Astrocyte (in vitro differentiated cells and primary cell): ENCODE data around the gene CLIC1. TPM values are rescaled to one million over a fixed set of nuclear protein-coding genes. Genes with fewer than 3 reads are reported as not detected.

ENCODE experiments used
- DNase-seq: peaks from one replicate; pipeline ENCODE4 v3.0.0-alpha.2; 2010; ENCODE audit warnings: low read depth
- FAIRE-seq: peaks from 2 replicates; lab custom pipeline; 2011; peaks lifted over from hg19 to GRCh38; lab: Jason Lieb, UNC
- H2AFZ ChIP-seq: 2 replicates; pipeline ENCODE4 v1.6.0; 2012; ENCODE audit warnings: low read depth, low read length, inconsistent platforms
- H3K27ac ChIP-seq: 2 replicates; pipeline ENCODE4 v1.5.1; 2011; ENCODE audit warnings: low read depth, low read length, inconsistent platforms
- H3K27me3 ChIP-seq: 2 replicates; pipeline ENCODE4 v1.6.0; 2011; ENCODE audit warnings: low read length, inconsistent platforms; ENCODE audit not compliant: insufficient read depth
- H3K36me3 ChIP-seq: 2 replicates; pipeline ENCODE4 v1.5.1; 2011; ENCODE audit warnings: low read length, inconsistent platforms; ENCODE audit not compliant: insufficient read depth
- H3K4me1 ChIP-seq: 2 replicates; pipeline ENCODE4 v1.5.1; 2011; ENCODE audit warnings: low read length, inconsistent platforms; ENCODE audit not compliant: insufficient read depth
- H3K4me2 ChIP-seq: 2 replicates; pipeline ENCODE4 v1.6.0; 2012; ENCODE audit warnings: low read length, inconsistent platforms
- H3K4me3 ChIP-seq: 2 replicates; pipeline ENCODE4 v1.5.1; 2011; ENCODE audit warnings: low read depth, mild to moderate bottlenecking, low read length, inconsistent platforms; ENCODE audit not compliant: insufficient read depth
- H3K79me2 ChIP-seq: 2 replicates; pipeline ENCODE4 v1.6.0; 2012; ENCODE audit warnings: mild to moderate bottlenecking, low read length, inconsistent platforms; ENCODE audit not compliant: insufficient read depth
- H3K9ac ChIP-seq: 2 replicates; pipeline ENCODE4 v1.6.0; 2012; ENCODE audit warnings: mild to moderate bottlenecking, low read length, inconsistent platforms
- H3K9me3 ChIP-seq: 2 replicates; pipeline ENCODE4 v1.5.1; 2012; ENCODE audit warnings: low read depth, mild to moderate bottlenecking, low read length, inconsistent platforms; ENCODE audit not compliant: insufficient read depth
- H4K20me1 ChIP-seq: 2 replicates; pipeline ENCODE4 v1.6.0; 2012; ENCODE audit warnings: low read length, inconsistent platforms; ENCODE audit not compliant: insufficient read depth
- H3K27ac Mint-ChIP-seq: one replicate; pipeline ENCODE4 v1.8.0; 2021; ENCODE audit warnings: mild to moderate bottlenecking, mixed read lengths; ENCODE audit not compliant: unreplicated experiment
- H3K27me3 Mint-ChIP-seq: one replicate; pipeline ENCODE4 v1.8.0; 2021; ENCODE audit warnings: low read depth, mixed read lengths; ENCODE audit not compliant: unreplicated experiment
- H3K36me3 Mint-ChIP-seq: one replicate; pipeline ENCODE4 v1.8.0; 2021; ENCODE audit warnings: low read depth, mixed read lengths; ENCODE audit not compliant: unreplicated experiment
- H3K4me1 Mint-ChIP-seq: one replicate; pipeline ENCODE4 v1.8.0; 2021; ENCODE audit warnings: low read depth, mixed read lengths; ENCODE audit not compliant: unreplicated experiment
- H3K4me3 Mint-ChIP-seq: one replicate; pipeline ENCODE4 v1.8.0; 2021; ENCODE audit warnings: mild to moderate bottlenecking, moderate library complexity, mixed read lengths; ENCODE audit not compliant: unreplicated experiment
- H3K9me3 Mint-ChIP-seq: one replicate; pipeline ENCODE4 v1.8.0; 2021; ENCODE audit warnings: mild to moderate bottlenecking, mixed read lengths; ENCODE audit not compliant: unreplicated experiment
- EZH2 ChIP-seq: IDR thresholded peaks from 2 replicates; pipeline ENCODE4 v1.6.1; 2012; ENCODE audit warnings: mild to moderate bottlenecking, low read length, inconsistent platforms; ENCODE audit not compliant: insufficient read depth
- total RNA-seq: library from RNA; stranded (reverse); gene quantifications from 2 replicates; pipeline ENCODE4 v1.2.1, GENCODE V29; 2021
- TF ChIP-seq, protein P1 (sequence below): IDR thresholded peaks from 2 replicates; pipeline ENCODE4 v1.5.1; 2011; ENCODE audit warnings: low read depth, mild to moderate bottlenecking, inconsistent platforms, low read length, moderate library complexity; ENCODE audit not compliant: insufficient read depth

CLIC1 gene
- total RNA-seq, 1 donor from 2014 or later: 518 TPM

DNA sequence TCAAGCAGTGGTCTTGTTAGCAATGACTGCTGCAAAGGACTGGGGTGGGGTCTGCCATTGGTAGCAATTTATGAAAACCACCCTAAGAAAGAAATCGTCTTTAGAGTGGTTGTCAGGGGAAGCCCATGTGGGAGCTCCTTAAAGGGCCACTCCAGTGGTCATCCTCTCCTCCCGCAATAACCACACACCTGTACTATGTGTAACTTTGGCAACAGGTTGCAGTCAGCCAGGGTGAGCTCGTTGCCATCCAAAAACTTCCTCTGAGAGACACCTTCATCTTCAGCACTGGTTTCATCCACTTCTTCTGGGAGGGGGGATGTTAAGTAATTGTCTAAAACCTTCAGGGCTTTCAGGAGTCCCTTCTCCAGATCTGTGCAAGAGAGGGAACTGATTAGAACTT is 4.3 kb downstream of the CLIC1 start:
- Mint-ChIP-seq H3K4me3 (peak overlapping the region; percentile 72), H3K9me3 (no peaks in the 10 kb centered on the region), H3K27me3 (no peaks in the 10 kb centered on the region), H3K36me3 (peaks cover 17% of the 10 kb centered on the region), H3K4me1 (peaks cover 28% of the 10 kb centered on the region), H3K27ac (peak overlapping the region; percentile 26)
- H2AFZ ChIP-seq: no peak overlapping the region
- no peak overlapping the region for H3K4me3 ChIP-seq
- H3K9me3 ChIP-seq: no peaks in the 10 kb centered on the region
- DNase-seq (no peak), FAIRE-seq (no peak)
- no peak overlapping the region for H3K4me2 ChIP-seq
- peaks cover 57% of the 10 kb centered on the region for H3K79me2 ChIP-seq
- H3K9ac ChIP-seq: no peak overlapping the region
- H3K27ac ChIP-seq: no peak overlapping the region
- TF ChIP-seq, protein P1, sequence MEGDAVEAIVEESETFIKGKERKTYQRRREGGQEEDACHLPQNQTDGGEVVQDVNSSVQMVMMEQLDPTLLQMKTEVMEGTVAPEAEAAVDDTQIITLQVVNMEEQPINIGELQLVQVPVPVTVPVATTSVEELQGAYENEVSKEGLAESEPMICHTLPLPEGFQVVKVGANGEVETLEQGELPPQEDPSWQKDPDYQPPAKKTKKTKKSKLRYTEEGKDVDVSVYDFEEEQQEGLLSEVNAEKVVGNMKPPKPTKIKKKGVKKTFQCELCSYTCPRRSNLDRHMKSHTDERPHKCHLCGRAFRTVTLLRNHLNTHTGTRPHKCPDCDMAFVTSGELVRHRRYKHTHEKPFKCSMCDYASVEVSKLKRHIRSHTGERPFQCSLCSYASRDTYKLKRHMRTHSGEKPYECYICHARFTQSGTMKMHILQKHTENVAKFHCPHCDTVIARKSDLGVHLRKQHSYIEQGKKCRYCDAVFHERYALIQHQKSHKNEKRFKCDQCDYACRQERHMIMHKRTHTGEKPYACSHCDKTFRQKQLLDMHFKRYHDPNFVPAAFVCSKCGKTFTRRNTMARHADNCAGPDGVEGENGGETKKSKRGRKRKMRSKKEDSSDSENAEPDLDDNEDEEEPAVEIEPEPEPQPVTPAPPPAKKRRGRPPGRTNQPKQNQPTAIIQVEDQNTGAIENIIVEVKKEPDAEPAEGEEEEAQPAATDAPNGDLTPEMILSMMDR: no peak
- TF ChIP-seq EZH2: no peak
- H3K36me3 ChIP-seq: peaks cover 32% of the 10 kb centered on the region
- H3K4me1 ChIP-seq: peaks cover 35% of the 10 kb centered on the region
- peaks cover 67% of the 10 kb centered on the region for H4K20me1 ChIP-seq
- H3K27me3 ChIP-seq: no peaks in the 10 kb centered on the region

DNA sequence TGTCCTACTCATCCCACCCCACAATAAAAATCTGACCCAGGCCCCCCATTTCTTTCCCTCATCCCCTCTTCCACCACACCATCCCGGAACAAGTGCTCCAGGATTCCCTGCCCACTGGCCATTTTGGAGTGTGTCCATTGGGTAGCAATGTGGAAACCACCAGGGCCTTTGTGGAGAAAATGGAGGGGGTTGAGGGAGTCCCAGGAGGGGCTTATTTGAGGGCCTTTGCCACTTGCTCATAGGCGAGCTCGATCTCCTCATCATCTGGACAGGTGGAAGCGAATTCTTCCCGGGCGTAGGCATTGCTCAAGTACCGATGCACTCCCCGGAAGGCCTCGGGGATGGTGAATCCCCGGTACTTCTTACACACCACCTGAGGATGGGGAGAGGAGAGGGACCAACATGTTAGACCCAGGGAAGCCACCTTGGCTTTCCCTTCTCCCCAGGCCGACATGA is 5.7 kb downstream of the CLIC1 start:
- peaks cover 67% of the 10 kb centered on the region for H4K20me1 ChIP-seq
- Mint-ChIP-seq H3K9me3 (no peaks in the 10 kb centered on the region), H3K4me1 (peaks cover 23% of the 10 kb centered on the region), H3K4me3 (peak overlapping the region; percentile 90), H3K36me3 (peaks cover 24% of the 10 kb centered on the region), H3K27ac (peak overlapping the region; percentile 66), H3K27me3 (no peaks in the 10 kb centered on the region)
- TF ChIP-seq, protein P1: no peak
- no peak for TF ChIP-seq EZH2
- H3K4me3 ChIP-seq: peak overlapping the region; percentile 86
- H3K9me3 ChIP-seq: no peaks in the 10 kb centered on the region
- FAIRE-seq (no peak), DNase-seq (no peak)
- H3K79me2 ChIP-seq: peaks cover 44% of the 10 kb centered on the region
- H3K27ac ChIP-seq: peak overlapping the region; percentile 77
- peak overlapping the region; percentile 96 for H3K4me2 ChIP-seq
- H3K4me1 ChIP-seq: peaks cover 29% of the 10 kb centered on the region
- H3K36me3 ChIP-seq: peaks cover 39% of the 10 kb centered on the region
- H3K9ac ChIP-seq: peak overlapping the region; percentile 88
- H3K27me3 ChIP-seq: no peaks in the 10 kb centered on the region
- H2AFZ ChIP-seq: no peak overlapping the region

DNA sequence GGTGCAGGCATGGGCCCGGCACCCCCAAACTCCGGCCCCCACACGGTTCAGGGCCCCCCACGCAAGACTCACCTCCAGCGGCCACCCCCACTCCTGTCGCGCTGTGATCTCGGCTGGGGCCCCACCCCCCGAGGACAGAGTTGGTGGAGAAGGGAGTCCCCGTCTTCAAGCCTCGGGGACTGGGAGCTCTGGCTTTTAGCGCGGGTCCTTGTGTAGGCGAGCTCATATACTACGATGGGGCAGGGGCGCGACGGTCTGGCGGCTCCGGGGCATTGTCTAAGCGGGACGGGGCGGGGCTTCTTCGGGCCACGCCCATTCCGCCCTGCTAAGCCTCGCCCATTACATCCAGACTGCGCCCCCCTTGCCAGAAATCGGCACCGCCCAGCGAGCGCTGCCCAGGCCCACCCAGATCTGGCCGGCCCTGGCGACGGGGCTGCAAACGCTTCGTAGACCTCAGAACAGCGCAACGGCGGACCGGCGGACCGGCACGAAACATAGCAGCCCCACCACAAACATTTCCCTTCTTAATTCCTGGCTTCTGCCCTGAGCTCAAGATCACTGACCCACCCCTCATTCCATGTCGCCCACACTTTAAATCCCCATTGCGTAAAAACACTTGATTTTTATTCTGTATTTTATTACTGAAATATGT is 6.2 kb downstream of the CLIC1 start:
- no peak for TF ChIP-seq EZH2
- TF ChIP-seq, protein P1: no peak
- no peaks in the 10 kb centered on the region for H3K9me3 Mint-ChIP-seq
- DNase-seq (peak; percentile 78), FAIRE-seq (no peak)
- Histone ChIP-seq H3K9me3 (no peaks in the 10 kb centered on the region), H3K4me1 (peaks cover 29% of the 10 kb centered on the region), H2AFZ (peak overlapping the region; percentile 77), H3K4me2 (peak overlapping the region; percentile 96), H3K27me3 (no peaks in the 10 kb centered on the region), H3K36me3 (peaks cover 39% of the 10 kb centered on the region), H3K9ac (peak overlapping the region; percentile 88), H4K20me1 (peaks cover 63% of the 10 kb centered on the region), H3K79me2 (peaks cover 39% of the 10 kb centered on the region), H3K27ac (peak overlapping the region; percentile 77), H3K4me3 (peak overlapping the region; percentile 86)
- H3K4me3 Mint-ChIP-seq: peak overlapping the region; percentile 90
- no peaks in the 10 kb centered on the region for H3K27me3 Mint-ChIP-seq
- peak overlapping the region; percentile 87 for H3K27ac Mint-ChIP-seq
- H3K4me1 Mint-ChIP-seq: peaks cover 23% of the 10 kb centered on the region
- H3K36me3 Mint-ChIP-seq: peaks cover 26% of the 10 kb centered on the region
